NCI-H2081 (cell line): ENCODE measurements around the gene MRPL3.
"Not testable (repeated sequence)": the region's sequence is repeated elsewhere in the genome, so short reads cannot be mapped to it uniquely, and the experiment has no call there.

Source experiments
- DNase-seq, 2 experiments: peaks; one replicate each; lab custom pipeline; 2025; lab: John Stamatoyannopoulos, UW

MRPL3 gene

DNA sequence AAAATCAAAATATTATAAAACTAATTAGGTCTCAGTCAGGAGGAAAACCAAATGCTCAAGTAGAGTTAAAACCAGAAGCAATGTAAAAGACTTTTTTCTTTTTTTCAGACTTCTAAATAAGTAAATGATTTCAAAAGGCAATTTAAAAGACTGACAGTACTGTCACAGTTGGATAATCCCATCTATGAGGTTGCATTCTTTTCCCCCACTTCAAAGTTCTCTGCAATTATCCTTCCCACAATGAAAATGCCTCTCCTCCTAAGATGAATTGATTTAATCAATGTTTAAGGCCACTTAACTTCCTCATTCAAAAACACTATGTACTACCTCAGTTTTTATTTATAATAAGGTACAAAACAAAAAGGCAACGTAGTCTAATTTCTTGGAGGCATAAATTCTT is 8.1 kb downstream of the MRPL3 start:
- DNase-seq: no peak

DNA sequence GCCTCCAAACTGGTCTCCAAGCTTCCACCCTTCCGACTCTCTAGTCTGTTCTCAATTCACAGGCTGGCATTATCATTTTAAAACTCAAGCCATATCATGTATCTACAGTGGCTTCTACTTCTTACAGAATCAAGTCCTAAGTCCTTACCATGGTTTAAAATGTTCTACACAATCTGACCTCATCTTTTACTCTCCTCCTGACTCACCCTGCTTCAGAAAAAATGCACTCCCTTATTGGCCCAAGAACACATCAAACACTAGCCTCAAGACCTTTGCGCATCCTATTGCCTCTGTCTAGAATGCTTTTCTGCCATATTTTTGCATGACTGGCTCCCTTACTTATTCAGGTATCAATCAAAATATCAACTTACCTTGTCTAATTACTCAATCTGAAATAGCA is 11.0 kb downstream of the MRPL3 start:
- no peak for DNase-seq

DNA sequence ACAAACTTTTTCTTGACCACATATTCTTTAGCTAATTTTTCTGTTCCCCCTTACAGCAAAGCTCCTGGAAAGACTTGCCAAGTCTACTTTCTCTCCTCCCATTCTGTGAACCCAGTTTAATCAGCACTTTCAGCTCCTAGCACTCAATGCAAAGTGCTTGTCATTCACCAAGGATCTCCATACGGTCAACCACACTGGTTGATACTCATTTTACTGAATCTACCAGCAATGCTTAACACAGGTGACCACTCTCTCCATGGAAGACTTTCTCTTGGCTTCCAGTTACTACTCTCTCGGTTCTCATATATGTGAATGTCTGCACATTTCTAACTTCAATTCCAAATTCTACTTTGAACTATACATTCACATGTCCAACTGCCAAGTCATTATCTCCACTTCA is 11.7 kb downstream of the MRPL3 start:
- DNase-seq: no peak

DNA sequence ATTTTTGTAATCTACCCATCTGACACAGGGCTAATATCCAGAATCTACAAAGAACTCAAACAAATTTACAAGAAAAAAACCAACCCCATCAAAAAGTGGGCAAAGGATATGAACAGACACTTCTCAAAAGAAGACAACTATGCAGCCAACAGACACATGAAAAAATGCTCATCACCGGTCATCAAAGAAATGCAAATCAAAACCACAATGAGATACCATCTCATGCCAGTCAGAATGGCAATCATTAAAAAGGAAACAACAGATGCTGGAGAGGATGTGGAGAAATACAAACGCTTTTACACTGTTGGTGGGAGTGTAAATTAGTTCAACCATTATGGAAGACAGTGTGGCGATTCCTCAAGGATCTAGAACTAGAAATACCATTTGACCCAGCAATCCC is 16.2 kb downstream of the MRPL3 start:
- not testable (repeated sequence) for DNase-seq

DNA sequence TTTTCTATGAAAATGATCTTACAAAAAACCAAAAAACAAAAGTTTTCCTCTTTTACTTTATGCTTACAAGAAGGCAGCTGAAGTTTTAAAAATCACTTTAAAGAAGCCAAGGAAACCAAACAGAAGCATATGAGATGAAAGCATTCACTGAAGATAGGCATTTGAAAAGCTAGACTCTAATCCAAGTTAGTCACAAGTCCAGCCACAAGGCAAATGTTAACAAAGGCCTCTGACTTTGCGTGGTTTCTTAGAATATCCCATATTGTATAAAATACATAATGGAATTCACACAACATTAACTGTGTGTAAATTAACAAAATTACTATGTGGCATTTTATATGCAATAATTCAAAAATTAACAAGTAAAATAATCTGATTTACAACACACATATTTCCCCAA is 17.7 kb downstream of the MRPL3 start:
- no peak for DNase-seq

DNA sequence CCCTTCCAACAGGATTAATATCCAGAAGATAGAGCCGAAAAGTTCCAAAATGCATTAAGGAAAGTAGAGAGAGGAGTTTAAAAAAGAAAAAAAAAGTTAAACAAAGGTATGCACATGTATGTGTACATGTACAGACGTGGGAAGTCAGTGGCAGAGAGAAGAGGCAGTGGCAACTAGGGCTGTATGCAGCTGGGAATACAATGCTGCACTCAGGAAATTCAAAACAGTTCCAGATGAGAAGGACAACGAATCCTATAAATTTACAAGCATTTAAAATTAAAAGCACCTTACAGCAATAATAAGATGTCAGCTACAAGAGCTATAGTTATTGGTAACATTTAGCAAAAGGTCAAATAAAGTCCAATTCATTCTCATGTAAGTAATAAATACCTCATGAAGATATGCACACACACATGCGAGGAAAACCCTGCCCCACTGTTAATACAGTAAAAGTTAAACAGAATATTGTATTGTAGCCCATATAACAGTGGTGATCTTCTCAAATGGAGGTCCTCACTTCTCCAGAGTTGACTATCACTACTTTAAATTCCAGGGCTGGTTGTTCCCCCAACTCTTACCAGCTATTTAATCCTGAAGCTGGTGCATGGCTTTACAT is 18.2 kb downstream of the MRPL3 start:
- no peak for DNase-seq

DNA sequence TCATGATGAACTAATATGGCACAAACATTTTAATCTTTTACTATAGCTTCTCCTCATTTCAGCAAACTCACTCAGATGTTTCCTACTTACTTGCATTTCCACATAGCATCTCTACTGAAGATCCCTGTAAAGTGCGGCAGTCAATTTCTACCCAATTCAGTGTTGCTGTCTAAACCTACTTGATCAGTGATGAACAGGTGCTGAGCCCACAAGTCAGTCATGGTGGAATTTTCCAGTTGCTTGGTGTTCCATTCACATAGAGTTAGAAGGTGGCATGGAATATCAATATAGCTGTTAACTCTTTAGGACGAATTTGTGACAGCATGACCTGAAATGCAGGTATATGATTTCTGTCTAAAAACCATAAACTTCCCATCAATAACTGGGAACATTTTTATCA is 22.7 kb downstream of the MRPL3 start:
- no peak for DNase-seq

DNA sequence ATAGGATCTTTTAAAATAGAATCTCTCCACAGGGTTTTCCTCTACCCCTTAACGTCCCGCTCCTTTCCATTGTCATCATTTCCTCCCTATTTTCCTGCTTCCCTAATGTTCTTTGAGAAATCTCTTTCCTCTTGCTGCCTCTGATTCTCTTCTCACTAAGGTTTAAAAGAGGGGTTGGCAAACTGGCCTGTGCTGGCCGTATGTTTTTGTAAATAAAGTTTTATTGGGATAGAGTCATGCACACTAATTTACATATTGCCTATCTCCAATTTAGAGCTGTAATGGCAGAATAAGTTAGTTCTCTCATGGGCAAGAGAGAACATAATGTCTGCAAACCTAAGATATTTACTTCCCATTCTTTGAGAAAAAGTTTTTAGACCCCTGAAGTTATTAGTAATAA is 25.0 kb downstream of the MRPL3 start:
- DNase-seq: no peak

DNA sequence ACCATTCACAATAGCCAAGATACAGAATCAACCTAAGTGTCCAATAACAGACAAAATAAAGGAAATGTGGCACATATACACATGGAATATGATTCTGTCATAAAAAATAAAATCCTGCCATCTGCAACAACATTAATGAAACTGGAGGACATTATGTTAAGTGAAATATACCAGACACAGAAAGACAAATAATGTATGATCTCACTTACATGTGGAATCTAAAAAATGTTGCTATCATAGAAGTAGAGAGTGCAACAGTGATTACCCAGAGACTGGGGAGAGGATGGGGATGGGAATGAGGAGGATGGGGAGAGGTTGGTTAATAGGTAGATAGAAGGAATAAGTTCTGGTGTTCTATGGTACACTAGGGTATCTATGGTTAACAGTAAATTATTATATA is 28.7 kb downstream of the MRPL3 start:
- no peak for DNase-seq

DNA sequence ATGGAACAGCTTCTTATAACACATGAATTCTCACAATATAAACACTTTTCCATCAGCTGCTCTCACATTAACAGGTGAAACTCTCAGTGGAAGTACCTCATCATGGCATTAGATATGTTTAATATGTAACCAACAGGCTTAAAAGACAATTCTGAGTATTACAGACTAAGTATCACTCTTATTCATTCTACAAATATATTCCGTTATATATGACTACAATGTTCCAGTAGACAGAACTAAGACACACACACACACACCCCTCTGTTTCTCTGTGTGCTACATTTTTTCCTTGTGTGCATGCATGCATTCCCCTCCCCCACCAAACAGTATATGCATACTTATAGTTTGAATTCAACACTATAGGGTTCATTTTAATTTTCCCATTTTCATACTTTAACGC is 32.4 kb downstream of the MRPL3 start:
- DNase-seq: no peak

DNA sequence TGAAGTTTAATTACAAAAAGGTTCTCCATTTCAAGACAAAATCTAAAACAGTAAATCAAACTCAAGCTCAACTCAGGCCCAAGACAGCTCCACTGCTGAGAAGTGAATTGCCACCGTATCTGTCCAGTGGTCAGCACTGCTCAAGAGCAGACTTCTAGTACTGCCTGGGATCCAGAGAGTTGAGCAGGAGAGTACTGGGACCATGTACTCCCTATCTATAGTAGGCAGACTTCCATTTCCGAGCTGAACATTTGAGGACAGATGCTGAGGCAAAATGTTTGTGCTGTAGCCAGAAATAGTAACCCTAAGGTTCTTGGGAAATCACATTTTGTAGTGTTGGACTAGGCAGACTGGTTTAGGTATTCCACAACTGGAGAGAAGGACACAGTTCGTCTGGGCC is 44.1 kb downstream of the MRPL3 start:
- no peak for DNase-seq

DNA sequence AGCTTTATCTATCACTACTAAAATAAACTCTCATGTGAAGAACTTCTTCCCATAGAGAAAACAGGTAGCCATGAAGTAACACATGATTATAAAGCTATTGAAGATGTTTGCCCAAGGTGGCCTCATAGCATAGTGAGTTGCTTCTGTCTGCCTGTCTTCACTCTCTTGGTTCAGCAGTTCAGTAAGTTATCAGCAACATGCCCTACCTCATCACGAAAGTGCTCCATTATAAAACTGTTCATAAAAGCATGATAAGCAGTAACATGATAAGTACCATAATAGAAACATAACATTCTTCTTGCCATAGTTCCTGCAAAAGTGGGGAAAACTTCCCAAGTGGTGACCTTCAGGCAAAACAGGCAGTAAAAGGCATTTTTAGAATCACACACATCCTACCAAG is 45.6 kb downstream of the MRPL3 start:
- no peak for DNase-seq

DNA sequence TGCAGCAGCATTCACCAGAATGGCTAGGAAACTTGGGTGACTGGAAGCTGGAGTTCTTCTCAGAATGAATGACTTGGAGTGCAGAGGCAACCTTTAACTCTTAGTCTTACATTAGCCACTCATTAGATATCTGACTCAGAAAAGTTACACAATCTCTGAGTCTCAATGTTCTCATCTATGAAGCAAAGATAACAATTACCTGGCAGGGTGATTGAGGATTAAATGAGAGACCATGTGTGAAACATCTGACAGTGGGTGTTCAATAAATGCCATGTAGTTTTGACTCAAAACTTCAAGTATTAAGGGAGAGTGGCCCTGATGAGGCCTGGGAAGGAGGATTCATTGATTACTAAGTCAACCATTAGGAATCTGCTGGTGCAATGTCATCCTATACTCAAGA is 48.3 kb downstream of the MRPL3 start:
- DNase-seq: no peak

DNA sequence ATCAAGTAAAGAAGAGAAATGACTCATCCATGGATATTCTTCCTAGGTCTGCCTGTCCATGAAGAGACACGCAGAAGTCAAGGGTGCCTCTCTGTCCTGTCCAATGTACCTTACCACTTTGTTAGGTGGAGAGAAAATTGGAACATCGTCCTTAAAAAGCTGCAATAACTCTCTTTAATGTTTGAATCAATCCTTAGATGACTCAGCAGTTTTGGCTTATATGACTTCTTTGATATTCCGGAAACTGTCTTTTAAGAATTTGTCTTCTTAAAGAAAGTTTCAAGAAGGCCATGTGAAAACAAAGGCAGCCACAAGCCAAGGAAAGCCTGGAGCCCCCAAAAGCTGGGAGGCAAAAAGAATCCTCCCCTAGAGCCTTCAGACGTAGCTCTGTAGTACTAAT is 49.2 kb downstream of the MRPL3 start:
- no peak for DNase-seq

DNA sequence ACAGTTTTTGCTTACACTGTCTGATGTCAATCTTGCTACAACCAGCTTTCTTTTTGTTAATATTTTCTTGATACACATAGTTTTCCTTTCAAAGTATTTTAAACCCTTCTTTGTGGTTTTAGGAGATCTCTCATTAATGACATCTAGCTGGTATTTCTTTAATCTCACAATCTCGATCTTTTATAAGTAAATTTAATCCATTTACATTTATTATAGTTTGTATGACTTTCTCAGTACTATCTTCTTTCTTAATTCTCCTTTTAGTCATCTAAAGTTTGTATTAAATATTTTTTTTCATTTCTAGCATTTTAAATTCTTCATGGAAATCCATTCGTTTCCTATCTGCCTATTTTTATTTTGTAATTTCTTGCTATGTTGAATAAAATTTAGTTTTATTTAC is 55.4 kb downstream of the MRPL3 start:
- DNase-seq: no peak

DNA sequence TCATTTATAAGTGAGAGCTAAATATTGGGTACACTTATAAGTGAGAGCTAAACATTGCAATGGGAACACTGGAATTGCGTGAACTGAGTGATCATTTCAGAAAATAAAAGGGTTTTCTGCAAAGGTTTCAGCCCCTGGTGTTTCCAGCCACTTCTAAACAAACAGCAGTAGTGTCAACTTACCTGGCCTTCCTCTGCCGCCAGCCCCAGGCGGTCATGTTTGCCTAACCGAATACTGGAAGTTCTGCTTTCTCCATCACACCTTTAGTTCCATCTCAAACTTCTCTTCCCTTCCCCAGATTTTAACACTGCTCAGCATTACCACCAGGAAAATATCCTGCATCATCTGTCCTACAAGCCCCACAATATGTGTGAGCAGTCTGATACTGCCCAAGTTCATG is 58.6 kb downstream of the MRPL3 start:
- no peak for DNase-seq

DNA sequence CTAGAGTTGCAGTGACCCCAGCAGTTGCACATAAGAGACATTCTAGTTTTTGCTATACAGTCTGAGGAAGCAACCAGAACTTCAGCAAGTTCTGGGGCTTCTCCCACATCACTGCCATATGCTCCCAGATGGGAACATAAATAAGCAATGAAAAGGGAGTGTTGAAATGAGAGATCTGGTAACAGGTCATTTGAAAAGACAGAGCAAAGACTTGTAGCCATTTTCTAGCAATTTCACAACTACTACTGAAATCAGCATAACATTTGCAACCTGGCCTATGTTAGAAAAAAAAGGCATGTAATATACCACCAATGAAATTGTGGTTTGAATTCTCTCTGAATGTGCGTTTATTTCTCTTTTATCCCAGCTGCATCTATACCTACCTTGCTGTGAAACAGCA is 63.7 kb downstream of the MRPL3 start:
- DNase-seq: no peak

DNA sequence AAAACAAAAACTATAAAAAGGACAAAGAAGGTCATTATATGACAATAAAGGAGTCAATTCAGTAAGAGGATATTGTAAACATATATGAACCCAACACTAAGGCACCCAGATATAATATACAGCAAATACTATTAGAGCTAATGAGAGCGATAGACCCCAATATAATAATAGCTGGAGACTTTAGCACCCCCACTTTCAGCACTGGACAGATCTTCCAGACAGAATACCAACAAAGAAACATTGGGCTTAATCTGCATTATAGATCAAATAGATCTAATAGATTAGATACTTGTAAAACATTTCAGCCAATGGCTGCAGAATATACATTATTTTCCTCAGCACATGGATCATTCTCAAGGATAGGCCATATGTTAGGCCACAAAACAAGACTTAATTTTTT is 67.8 kb downstream of the MRPL3 start:
- DNase-seq: no peak

DNA sequence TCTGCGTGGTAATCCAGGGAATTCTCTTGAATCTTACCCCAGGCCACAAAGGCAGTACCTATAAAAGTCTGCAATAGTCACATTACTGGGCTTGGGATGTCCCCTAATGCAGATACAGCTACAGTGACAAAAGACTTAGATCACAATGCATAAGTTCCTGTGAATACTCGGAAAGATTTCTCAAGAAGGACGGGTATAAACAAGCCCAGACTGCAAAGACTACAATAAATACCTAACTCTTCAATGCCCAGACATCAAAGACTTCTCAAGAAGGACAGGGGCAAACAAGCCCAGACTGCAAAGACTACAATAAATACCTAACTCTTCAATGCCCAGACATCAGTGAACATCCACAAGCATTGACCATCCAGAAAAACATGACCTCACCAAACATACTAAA is 70.3 kb downstream of the MRPL3 start:
- DNase-seq: no peak

DNA sequence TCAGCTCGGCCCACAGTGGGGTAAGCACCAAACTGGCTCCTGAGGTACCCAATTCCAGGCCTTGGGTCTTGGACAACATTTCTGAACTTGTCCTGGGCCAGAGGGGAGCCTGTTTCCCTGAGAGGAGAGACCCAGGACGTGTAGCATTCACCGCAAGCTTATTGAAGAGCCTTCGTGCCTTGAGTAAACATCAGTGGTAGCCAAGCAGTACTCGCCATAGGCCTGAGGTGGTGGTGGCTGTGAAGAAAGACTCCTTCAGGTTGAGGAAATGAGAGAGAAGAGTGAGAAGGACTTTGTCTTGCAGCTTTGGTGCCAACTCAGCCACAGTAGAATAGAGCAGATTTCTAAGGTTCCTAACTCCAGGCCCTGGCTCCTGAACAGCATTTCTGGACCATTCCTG is 71.0 kb downstream of the MRPL3 start:
- DNase-seq: no peak

DNA sequence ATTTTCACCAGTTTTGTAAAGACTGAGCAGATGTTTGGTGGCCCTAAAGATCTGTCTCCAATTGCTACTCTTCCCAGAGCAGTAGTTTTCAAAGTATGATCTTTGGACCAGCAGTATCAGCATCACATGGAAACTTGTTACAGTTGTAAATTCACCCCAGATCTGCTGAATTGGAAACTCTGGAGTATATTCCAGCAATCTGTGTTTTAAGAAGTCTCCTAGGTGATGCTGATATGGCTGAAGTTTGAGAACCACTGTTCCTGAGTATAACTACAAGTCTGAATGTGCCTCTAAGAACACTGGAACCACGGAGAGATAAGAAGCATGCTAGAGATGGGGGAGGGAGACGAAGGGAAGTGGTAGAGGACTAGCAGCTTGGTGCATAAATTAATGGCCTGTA is 75.5 kb downstream of the MRPL3 start:
- no peak for DNase-seq

DNA sequence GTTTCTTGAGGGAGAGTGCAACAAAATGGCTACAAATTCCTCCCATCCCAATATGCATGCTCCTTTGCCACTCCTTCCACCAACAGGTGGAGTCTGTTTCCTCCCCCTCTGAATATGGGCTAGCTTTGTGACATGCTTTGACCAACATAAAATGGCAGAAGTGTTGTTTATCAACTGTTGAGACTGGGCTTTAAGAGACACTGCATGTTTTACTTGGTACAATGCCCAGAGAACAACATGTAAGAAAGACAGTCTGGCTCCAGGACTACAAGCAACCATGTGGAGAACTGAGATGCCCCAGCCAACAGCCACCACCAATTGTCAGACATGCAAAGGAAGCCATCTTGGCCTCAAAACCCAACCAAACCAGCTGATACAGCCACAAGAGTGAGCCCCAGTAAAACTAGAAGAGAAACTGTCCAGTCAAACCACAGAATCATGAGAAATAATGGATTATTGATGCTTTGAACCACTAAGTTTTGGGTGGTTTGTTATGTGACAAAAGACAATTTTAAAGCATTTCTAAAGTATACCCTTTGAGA is 80.7 kb downstream of the MRPL3 start:
- DNase-seq: no peak

DNA sequence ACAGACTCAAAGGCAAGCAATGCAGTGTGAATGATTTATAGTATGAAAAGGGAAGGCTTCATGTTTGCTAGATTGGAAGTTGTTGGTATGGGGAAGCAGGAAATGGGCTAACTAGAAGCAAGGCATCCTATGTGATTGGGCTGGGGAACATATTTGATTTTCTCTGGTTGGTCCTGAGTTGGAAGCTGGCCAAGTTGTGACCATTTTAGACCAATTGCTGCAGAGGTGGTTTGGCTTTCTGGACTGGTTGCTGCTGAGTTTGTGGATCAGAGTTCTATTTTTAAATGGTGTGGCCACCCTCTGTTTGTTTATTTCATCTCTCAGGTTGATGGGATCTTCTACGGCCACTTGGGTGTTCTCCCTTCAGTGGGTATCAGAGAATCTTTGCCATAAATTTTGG is 81.5 kb downstream of the MRPL3 start:
- DNase-seq: no peak

DNA sequence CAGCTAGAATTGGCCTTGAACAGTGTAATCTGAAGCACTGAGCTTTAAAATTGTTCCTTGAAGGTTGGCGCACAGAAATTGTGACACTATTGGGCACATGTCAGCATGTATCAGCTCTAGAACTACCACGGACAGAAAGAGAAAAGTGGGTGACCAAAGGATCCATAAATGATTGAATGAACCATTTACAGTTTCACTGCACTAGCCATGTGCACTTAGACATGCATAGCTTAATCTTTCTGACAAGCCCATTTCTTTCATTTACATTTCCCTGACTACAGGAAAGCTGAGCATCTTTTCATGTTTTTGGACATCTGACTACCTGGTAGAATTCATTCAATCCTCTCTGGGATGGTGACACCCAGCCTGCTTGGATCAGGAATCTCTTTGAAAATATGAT is 85.0 kb downstream of the MRPL3 start:
- no peak for DNase-seq
